A549 treated with Mapracorat at 1 μM for 4 hours (cell line): Measurements from ENCODE around the gene SRI. TPM values are rescaled to one million over a fixed set of nuclear protein-coding genes. Genes with fewer than 3 reads are reported as not detected.

Experiments
- total RNA-seq: library from RNA; stranded (reverse); fragments of 200-300 nt; extraction: Qiagen RNA extraction; gene quantifications from 5 replicates; pipeline ENCODE4 v1.2.3, GENCODE V29; 2022

SRI gene, protein sequence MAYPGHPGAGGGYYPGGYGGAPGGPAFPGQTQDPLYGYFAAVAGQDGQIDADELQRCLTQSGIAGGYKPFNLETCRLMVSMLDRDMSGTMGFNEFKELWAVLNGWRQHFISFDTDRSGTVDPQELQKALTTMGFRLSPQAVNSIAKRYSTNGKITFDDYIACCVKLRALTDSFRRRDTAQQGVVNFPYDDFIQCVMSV
- total RNA-seq, result 118 to 138 TPM (median 127 TPM) in 5 replicates

DNA sequence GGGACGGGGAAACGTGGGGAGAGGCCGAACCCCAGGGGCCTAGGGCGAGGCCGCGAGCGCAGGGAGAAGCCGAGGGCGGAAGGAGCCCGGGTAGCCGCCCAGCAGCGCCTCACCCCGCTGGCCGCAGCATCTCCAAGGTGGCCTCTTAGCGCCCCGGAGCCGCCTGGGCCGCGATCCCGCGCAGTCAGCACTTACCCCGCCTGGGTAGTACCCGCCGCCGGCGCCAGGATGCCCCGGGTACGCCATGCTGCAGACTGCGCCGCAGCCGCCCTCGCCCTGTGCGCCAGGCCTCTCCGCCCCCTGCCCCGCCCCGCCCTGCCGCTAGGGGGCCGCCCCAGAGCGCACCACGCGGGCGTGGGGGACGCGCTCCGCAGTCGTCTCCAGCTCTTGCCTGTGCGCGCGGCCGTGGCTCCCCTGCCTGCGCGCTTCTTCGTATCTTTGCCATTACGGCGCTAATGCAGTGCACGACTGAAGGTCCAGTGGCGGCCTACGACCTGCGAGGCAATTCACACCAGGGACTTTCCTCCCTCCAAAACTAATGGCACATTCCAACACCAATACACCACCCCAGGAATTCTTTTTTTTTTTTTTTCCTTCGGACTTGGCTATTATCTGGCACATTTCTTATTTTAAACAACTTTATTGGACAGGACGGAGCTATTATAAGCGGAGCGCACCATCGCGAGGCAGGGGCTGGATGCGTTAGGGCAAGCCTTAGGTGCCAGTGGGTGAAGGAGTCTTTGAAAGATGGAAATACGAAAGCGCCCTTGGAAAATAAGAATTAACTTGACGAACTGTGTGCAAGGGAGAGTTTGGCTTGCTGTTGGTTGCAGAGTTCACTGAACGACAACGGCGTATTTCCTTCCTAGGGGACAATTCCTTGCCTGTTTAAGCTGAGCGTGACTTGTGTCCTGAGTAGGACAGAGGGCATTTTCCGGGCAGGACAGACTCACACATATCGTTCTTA lies at the start of gene SRI:
TSS of gene SRI (minus strand) at position 258 of the 967 bp plus-strand sequence. CDS start at position 246, 12 bp downstream.

Other genes with a start within 250 kb of the SRI start
- 0.07 TPM in 1 of 5 replicates, not detected in the others for gene STEAP4, start 86.9 kb upstream of the SRI start, total RNA-seq